IPS-20b (cell line): ENCODE data around the gene JMJD1C.
"Not testable (repeated sequence)": the region's sequence is repeated elsewhere in the genome, so short reads cannot be mapped to it uniquely, and the experiment has no call there.

Experiments used
- H3K27ac ChIP-seq: one replicate; pipeline ENCODE4 v1.5.1; 2013; ENCODE audit warnings: low read length
- H3K27me3 ChIP-seq: 2 replicates; pipeline ENCODE4 v1.6.1; 2013; ENCODE audit warnings: mild to moderate bottlenecking, low read length, inconsistent platforms; ENCODE audit not compliant: insufficient read depth
- H3K36me3 ChIP-seq: 2 replicates; pipeline ENCODE4 v1.6.1; 2013; ENCODE audit warnings: low read depth, mild to moderate bottlenecking, inconsistent platforms, low read length, moderate library complexity; ENCODE audit not compliant: insufficient read depth
- H3K4me1 ChIP-seq: 2 replicates; pipeline ENCODE4 v1.6.1; 2013; ENCODE audit warnings: mild to moderate bottlenecking, control low read depth, inconsistent platforms, low read length, moderate library complexity; ENCODE audit not compliant: insufficient read depth
- H3K4me3 ChIP-seq: 2 replicates; pipeline ENCODE4 v1.5.1; 2013; ENCODE audit warnings: mild to moderate bottlenecking, low read length, inconsistent platforms
- H3K9ac ChIP-seq: 2 replicates; pipeline ENCODE4 v1.6.1; 2013; ENCODE audit warnings: low read depth, mild to moderate bottlenecking, inconsistent platforms, low read length, moderate library complexity
- H3K9me3 ChIP-seq: 2 replicates; pipeline ENCODE4 v1.6.1; 2013; ENCODE audit warnings: mild to moderate bottlenecking, low read depth, low read length, inconsistent platforms; ENCODE audit not compliant: insufficient read depth

Gene JMJD1C

GRCh38 chr10:63246356-63246755, 219.4 kb downstream of the JMJD1C start:
- H3K27me3 ChIP-seq, result no peaks in the 10 kb centered on the region
- H3K4me1 ChIP-seq, result peaks cover 17% of the 10 kb centered on the region
- H3K4me3 ChIP-seq, result no peak overlapping the region
- no peak overlapping the region for H3K27ac ChIP-seq
- peaks cover 3% of the 10 kb centered on the region; the same call in 1 of the 2 replicates for H3K9me3 ChIP-seq
- no peak overlapping the region for H3K9ac ChIP-seq
- peaks cover 27% of the 10 kb centered on the region for H3K36me3 ChIP-seq

DNA sequence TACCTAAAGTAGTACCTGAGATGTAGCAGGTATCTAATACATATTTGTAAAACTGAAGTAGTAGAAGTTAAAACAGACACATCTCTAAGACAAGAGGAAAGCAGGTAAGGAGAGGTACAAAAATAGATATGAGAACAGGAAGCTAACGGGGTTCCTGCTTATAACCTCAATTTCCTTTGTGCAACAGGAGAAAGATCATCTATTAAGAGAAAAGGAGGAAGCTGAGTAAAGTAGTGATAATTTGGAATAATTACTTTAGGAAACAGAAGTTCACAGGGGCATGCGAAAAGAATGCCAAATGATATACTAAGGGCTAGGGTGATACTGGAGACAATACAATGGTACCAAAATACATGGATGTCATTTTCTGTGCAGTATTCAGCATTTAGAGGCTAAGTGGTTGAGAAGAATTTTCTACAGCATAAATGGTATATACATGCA, 223.9 kb downstream of the JMJD1C start:
- H3K27me3 ChIP-seq, result no peaks in the 10 kb centered on the region
- H3K9ac ChIP-seq, result no peak overlapping the region
- no peak overlapping the region for H3K27ac ChIP-seq
- H3K36me3 ChIP-seq, result peaks cover 9% of the 10 kb centered on the region; the same call in 1 of the 2 replicates
- H3K4me3 ChIP-seq, result no peak overlapping the region
- peaks cover 22% of the 10 kb centered on the region for H3K4me1 ChIP-seq
- H3K9me3 ChIP-seq, result peaks cover 3% of the 10 kb centered on the region; the same call in 1 of the 2 replicates

DNA sequence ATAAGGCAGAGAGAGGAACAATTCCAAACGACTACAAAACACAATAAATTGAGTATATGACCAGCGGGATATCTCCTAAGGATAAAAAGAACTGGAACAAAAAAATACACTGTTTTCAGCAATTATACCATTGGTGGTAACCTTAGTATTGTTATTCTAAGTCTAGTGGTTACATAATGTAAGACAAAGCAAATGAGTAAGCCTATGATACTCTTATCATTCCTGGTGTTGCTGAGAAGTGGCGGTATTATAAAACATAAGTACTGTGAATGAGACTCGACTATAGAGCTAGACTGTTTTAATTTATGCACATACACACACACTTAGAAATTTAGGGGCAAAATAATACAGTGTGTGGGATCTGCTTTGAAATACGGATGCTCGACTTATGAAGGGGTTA, 225.0 kb downstream of the JMJD1C start:
- Histone ChIP-seq H3K4me3 (no peak overlapping the region), H3K27ac (no peak overlapping the region), H3K9me3 (peaks cover 1% of the 10 kb centered on the region; the same call in 1 of the 2 replicates), H3K36me3 (peaks cover 9% of the 10 kb centered on the region; the same call in 1 of the 2 replicates), H3K9ac (no peak overlapping the region), H3K27me3 (no peaks in the 10 kb centered on the region), H3K4me1 (peaks cover 22% of the 10 kb centered on the region)

GRCh38 chr10:63238501-63238900, 227.3 kb downstream of the JMJD1C start:
- Histone ChIP-seq H3K27ac (no peak overlapping the region), H3K4me3 (no peak overlapping the region), H3K27me3 (no peaks in the 10 kb centered on the region), H3K9me3 (no peaks in the 10 kb centered on the region), H3K4me1 (peaks cover 14% of the 10 kb centered on the region), H3K9ac (no peak overlapping the region), H3K36me3 (peaks cover 9% of the 10 kb centered on the region; the same call in 1 of the 2 replicates)

DNA sequence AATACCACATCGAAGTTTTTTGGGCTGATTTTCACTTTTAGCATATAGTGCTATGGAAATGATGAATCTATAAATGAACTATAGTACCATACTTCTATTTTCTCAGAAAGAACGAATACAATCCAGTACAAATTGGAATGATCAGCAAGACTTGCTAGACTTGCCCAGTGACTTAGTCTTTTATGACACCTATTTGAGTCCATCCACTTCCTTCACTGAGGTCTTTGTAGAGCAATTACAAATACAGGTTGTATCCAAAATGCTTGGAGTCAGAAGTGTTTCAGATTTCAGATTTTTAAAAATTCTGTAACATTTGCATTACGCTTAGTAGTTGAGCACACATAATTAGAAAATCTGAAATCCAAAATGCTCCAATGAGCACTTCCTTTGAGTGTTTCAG, 228.4 kb downstream of the JMJD1C start:
- Histone ChIP-seq H3K27ac (no peak overlapping the region), H3K9me3 (no peaks in the 10 kb centered on the region), H3K4me3 (no peak overlapping the region), H3K9ac (no peak overlapping the region), H3K27me3 (no peaks in the 10 kb centered on the region), H3K36me3 (peaks cover 9% of the 10 kb centered on the region; the same call in 1 of the 2 replicates), H3K4me1 (peaks cover 14% of the 10 kb centered on the region)

DNA sequence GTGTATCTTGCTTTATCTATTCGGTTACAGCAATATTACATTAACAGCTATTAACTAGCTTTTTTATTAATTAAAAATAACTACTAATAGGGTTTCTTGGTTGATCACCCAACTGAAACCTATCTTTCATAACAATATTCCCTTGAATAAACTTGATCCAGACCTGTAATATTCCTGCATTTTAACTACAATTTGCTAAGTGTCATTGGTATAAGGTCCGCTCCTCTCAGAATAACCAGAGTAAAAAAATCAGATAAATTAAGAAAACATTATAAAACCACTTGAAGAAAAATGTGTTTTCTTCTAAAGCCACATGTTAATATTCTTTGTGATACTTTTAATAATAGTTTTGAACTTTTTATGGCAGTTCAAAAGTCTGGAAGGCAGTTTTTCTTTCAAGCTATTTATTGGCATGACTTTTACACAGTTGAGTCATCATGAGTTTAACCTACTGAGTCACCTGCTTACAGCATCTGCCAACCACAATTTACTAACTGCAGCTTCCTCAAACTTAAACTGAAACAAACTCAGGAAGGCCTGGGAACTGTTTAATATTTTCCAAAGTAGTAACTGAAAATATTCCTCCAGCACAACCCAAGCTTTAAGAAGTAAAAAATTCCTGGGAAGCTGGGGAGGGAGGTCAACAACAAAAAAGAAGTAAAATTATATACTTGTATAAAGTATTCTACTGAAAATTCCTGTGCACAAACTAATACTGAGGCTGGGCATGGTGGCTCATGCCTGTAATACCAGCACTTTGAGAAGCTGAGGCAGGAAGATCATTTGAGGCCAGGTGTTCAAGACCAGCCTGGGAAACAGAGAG, 229.5 kb downstream of the JMJD1C start:
- Histone ChIP-seq H3K9me3 (no peaks in the 10 kb centered on the region), H3K4me3 (no peak overlapping the region), H3K27ac (no peak overlapping the region), H3K4me1 (peaks cover 5% of the 10 kb centered on the region), H3K36me3 (peaks cover 12% of the 10 kb centered on the region; the same call in 1 of the 2 replicates), H3K27me3 (no peaks in the 10 kb centered on the region), H3K9ac (no peak overlapping the region)

DNA sequence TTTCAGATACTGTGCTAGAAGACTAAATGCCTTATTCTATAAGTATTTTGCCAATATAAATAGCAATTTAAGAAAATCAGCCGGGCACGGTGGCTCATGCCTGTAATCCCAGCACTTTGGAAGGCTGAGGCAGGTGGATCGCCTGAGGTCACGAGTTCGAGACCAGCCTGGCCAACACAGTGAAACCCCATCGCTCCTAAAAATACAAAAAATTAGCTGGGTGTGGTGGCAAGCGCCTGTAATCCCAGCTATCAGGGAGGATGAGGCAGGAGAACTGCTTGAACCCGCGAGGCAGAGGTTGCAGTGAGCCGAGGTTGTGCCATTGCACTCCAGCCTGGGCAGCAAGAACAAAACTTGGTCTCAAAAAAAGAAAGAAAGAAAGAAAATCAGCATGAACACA, 230.6 kb downstream of the JMJD1C start:
- H3K9me3 ChIP-seq, H3K9ac ChIP-seq, H3K4me3 ChIP-seq, H3K27me3 ChIP-seq, H3K4me1 ChIP-seq, H3K27ac ChIP-seq: not testable (repeated sequence)
- peaks cover 15% of the 10 kb centered on the region; the same call in 1 of the 2 replicates for H3K36me3 ChIP-seq

GRCh38 chr10:63229161-63229560, 236.6 kb downstream of the JMJD1C start:
- Histone ChIP-seq H3K9me3 (no peaks in the 10 kb centered on the region), H3K9ac (no peak overlapping the region), H3K36me3 (peaks cover 7% of the 10 kb centered on the region; the same call in 1 of the 2 replicates), H3K4me1 (no peaks in the 10 kb centered on the region), H3K27me3 (no peaks in the 10 kb centered on the region), H3K4me3 (no peak overlapping the region), H3K27ac (no peak overlapping the region)

GRCh38 chr10:63228237-63228636, 237.5 kb downstream of the JMJD1C start:
- no peak overlapping the region for H3K27ac ChIP-seq
- H3K4me3 ChIP-seq, result no peak overlapping the region
- H3K9ac ChIP-seq, result no peak overlapping the region
- H3K27me3 ChIP-seq, result no peaks in the 10 kb centered on the region
- H3K9me3 ChIP-seq, result no peaks in the 10 kb centered on the region
- H3K4me1 ChIP-seq, result no peaks in the 10 kb centered on the region
- peaks cover 7% of the 10 kb centered on the region; the same call in 1 of the 2 replicates for H3K36me3 ChIP-seq

DNA sequence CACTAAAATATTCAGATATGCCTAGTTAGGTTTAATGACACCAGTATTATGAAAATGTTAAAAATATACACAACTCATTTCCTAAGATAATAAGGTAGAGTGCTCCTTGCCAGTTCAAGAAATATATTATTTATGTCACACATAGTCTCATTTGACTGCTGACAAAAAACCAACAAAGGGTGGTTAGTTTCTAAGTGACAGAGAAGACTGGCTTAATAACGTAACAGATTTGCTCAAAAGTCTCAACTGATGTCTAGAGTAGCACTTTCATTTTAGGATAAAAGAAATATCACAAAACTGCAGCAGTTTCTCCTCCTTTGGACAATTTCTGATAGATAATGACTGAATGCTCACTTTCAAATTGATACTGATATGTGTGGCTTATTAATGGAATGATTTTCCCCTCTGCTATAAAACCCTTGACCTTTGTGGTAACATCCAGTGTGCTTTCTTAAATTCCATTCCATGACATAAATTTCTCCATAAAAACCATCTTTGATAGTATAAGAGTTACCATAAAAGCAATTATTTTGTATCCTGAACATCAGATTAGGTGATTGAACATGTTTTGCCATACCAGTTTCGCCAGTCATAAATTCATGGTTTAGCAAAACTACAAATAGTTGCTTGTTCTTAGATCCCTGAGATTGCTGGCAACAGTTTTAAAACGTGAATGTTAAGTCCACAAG, 238.4 kb downstream of the JMJD1C start:
- Histone ChIP-seq H3K27ac (no peak overlapping the region), H3K27me3 (no peaks in the 10 kb centered on the region)

GRCh38 chr10:63224241-63224640, 241.5 kb downstream of the JMJD1C start:
- Histone ChIP-seq H3K4me3 (no peak overlapping the region), H3K27me3 (no peaks in the 10 kb centered on the region), H3K4me1 (peaks cover 9% of the 10 kb centered on the region), H3K9ac (no peak overlapping the region), H3K27ac (no peak overlapping the region), H3K9me3 (no peaks in the 10 kb centered on the region), H3K36me3 (peaks cover 21% of the 10 kb centered on the region)

More for the DNA sequence above, 238.4 kb downstream of the JMJD1C start:
- no peak overlapping the region for H3K4me3 ChIP-seq
- no peaks in the 10 kb centered on the region for H3K9me3 ChIP-seq
- H3K9ac ChIP-seq, result no peak overlapping the region
- no peaks in the 10 kb centered on the region for H3K4me1 ChIP-seq
- peaks cover 11% of the 10 kb centered on the region for H3K36me3 ChIP-seq
